ENCODE data around the gene SASH1. TPM values are rescaled to one million over a fixed set of nuclear protein-coding genes. Genes with fewer than 3 reads are reported as not detected.

The SASH1 gene
- total and polyA plus RNA-seq, 8 donors, result 5.8 to 82.6 (median 16.3) TPM

- WGBS, 5 donors, result 79 to 100% (median 84%) methylated on average over 1 of the region's 1 CpG
- intact Hi-C loops (cut with DNase I; ENCODE audit: low total_unique reads), result no loop called here
- Histone ChIP-seq H3K27ac (no peak overlapping the region), H3K36me3 (no peaks in the 10 kb centered on the region), H3K9me3 (no peaks in the 10 kb centered on the region), H3K27me3 (no peaks in the 10 kb centered on the region), H3K4me3 (no peak overlapping the region), H3K4me1 (peaks cover 8 to 19% (median 18%) of the 10 kb centered on the region in 4 donors)
- TF ChIP-seq EP300 (IDR thresholded peaks at IDR 0.05), result no peak
- TF ChIP-seq CTCF (IDR thresholded peaks at IDR 0.05), result no peak
- TF ChIP-seq POLR2A (IDR thresholded peaks at IDR 0.05), result no peak
- no peak for TF ChIP-seq POLR2AphosphoS5 (IDR thresholded peaks at IDR 0.05)
- DNase-seq, result no peak
Observed at GRCh38 chr6:148436466-148436865, 93.8 kb downstream of the SASH1 start.

- no peak overlapping the region for H3K27ac ChIP-seq
- intact Hi-C loops (cut with DNase I; ENCODE audit: low total_unique reads), result no loop called here
- no peaks in the 10 kb centered on the region for H3K36me3 ChIP-seq
- TF ChIP-seq EP300 (IDR thresholded peaks at IDR 0.05) (no peak), POLR2AphosphoS5 (IDR thresholded peaks at IDR 0.05) (no peak)
- no peaks in the 10 kb centered on the region for H3K9me3 ChIP-seq
- DNase-seq, result no peak
- no peaks in the 10 kb centered on the region for H3K27me3 ChIP-seq
- H3K4me1 ChIP-seq, result peaks cover 8 to 17% (median 11%) of the 10 kb centered on the region in 4 donors
- 85 to 94% (median 91%) methylated on average over 7 of the region's 7 CpGs for WGBS, 5 donors
- H3K4me3 ChIP-seq, result no peak overlapping the region
Observed at GRCh38 chr6:148438632-148439031, 96.0 kb downstream of the SASH1 start.

GRCh38 chr6:148440016-148440415 is 97.4 kb downstream of the SASH1 start:
- intact Hi-C loops (cut with DNase I; ENCODE audit: low total_unique reads), result no loop called here
- no peaks in the 10 kb centered on the region for H3K27me3 ChIP-seq
- DNase-seq, result no peak
- no peak overlapping the region for H3K27ac ChIP-seq
- no peak for TF ChIP-seq EP300 (IDR thresholded peaks at IDR 0.05)
- TF ChIP-seq CTCF (IDR thresholded peaks at IDR 0.05), result no peak
- TF ChIP-seq POLR2A (IDR thresholded peaks at IDR 0.05), result no peak
- TF ChIP-seq POLR2AphosphoS5 (IDR thresholded peaks at IDR 0.05), result no peak
- WGBS, 5 donors, result 90 to 96% (median 93%) methylated on average over 13 of the region's 13 CpGs
- no peaks in the 10 kb centered on the region for H3K36me3 ChIP-seq
- no peak overlapping the region for H3K4me3 ChIP-seq
- no peaks in the 10 kb centered on the region for H3K9me3 ChIP-seq
- H3K4me1 ChIP-seq, result peaks cover 8 to 17% (median 11%) of the 10 kb centered on the region in 4 donors

GRCh38 chr6:148440877-148441453 is 98.3 kb downstream of the SASH1 start:
- Histone ChIP-seq H3K36me3 (no peaks in the 10 kb centered on the region), H3K4me3 (no peak overlapping the region), H3K27ac (peak overlapping the region; percentile 9 to 76 (median 56)), H3K27me3 (no peaks in the 10 kb centered on the region), H3K9me3 (no peaks in the 10 kb centered on the region), H3K4me1 (peaks cover 8 to 17% (median 11%) of the 10 kb centered on the region in 4 donors)
- TF ChIP-seq POLR2AphosphoS5 (IDR thresholded peaks at IDR 0.05) (peak; percentile 23 to 57 (median 37)), CTCF (IDR thresholded peaks at IDR 0.05) (no peak)
- intact Hi-C loops (cut with DNase I; ENCODE audit: low total_unique reads), result no loop called here
- DNase-seq, result peak; percentile 41 to 74
- WGBS, 5 donors, result 26 to 39% (median 32%) methylated on average over 9 of the region's 9 CpGs

GRCh38 chr6:148441454-148441911 is 98.8 kb downstream of the SASH1 start:
- 33 to 65% (median 40%) methylated on average over 4 of the region's 4 CpGs for WGBS, 5 donors
- peak overlapping the region; percentile 9 to 76 (median 56) for H3K27ac ChIP-seq
- no peak for DNase-seq
- H3K36me3 ChIP-seq, result no peaks in the 10 kb centered on the region
- no peaks in the 10 kb centered on the region for H3K27me3 ChIP-seq
- H3K4me1 ChIP-seq, result peaks cover 8 to 17% (median 11%) of the 10 kb centered on the region in 4 donors
- no peaks in the 10 kb centered on the region for H3K9me3 ChIP-seq
- H3K4me3 ChIP-seq, result no peak overlapping the region
- intact Hi-C loops (cut with DNase I; ENCODE audit: low total_unique reads), result no loop called here
- TF ChIP-seq POLR2AphosphoS5 (IDR thresholded peaks at IDR 0.05) (peak in 2 of 3 donors; percentile 21 to 67), POLR2A (IDR thresholded peaks at IDR 0.05) (no peak), CTCF (IDR thresholded peaks at IDR 0.05) (no peak), EP300 (IDR thresholded peaks at IDR 0.05) (no peak)
